ENCODE data around the gene DDIT3.

DNA sequence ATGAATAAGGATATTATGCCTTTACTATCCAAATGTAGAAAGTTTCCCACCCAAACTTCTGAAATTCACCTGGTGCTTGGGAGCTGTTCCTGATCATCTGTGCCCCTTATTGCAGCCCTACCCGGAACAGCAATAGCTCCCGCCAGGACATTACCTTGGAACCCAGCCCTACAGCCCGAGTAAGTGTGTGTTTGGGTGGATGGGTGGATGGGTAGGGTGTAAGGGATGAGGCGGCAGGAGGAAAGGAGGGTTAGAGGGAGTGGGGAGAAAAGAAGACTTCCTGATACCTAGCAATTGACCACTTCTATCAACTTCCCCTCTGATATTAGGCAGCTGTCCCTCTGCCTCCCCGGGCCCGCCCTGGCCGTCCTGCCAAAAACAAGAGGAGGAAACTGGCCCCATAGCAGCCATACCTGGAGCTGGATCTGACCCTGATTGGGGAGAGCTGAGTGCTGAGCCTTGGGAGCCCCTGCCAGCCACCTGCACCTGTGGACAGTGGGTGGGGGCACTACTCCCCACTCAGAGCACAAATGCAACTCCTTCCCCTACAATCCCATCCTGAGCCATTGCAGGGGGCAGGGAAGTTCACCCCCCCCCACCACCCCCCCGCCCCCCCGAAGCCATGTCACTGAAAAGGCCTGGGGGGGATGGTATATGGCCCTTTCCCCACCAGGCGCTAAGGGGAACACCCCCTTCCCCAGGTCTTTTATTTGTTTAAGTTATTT lies 8.7 kb upstream of the DDIT3 start:
- TF ChIP-seq CREM (CRISPR knock-in tag; IDR thresholded peaks at IDR 0.05) (no peak), MAX (CRISPR knock-in tag; IDR thresholded peaks at IDR 0.05) (no peak), CBFB (CRISPR knock-in tag; IDR thresholded peaks at IDR 0.05; ENCODE audit: low read depth) (no peak), ETV6 (CRISPR knock-in tag; IDR thresholded peaks at IDR 0.05) (no peak), CREB1 (CRISPR knock-in tag; IDR thresholded peaks at IDR 0.05) (no peak), TCF7 (CRISPR knock-in tag; IDR thresholded peaks at IDR 0.05; ENCODE audit: low read depth) (no peak), FOXJ3 (CRISPR knock-in tag; IDR thresholded peaks at IDR 0.05; ENCODE audit: borderline replicate concordance) (no peak), PRDM15 (CRISPR knock-in tag; IDR thresholded peaks at IDR 0.05) (no peak), ZNF423 (CRISPR knock-in tag; IDR thresholded peaks at IDR 0.05) (no peak), CDX4 (CRISPR knock-in tag; IDR thresholded peaks at IDR 0.05; ENCODE audit: borderline replicate concordance) (no peak)
- TF ChIP-seq, protein P1, sequence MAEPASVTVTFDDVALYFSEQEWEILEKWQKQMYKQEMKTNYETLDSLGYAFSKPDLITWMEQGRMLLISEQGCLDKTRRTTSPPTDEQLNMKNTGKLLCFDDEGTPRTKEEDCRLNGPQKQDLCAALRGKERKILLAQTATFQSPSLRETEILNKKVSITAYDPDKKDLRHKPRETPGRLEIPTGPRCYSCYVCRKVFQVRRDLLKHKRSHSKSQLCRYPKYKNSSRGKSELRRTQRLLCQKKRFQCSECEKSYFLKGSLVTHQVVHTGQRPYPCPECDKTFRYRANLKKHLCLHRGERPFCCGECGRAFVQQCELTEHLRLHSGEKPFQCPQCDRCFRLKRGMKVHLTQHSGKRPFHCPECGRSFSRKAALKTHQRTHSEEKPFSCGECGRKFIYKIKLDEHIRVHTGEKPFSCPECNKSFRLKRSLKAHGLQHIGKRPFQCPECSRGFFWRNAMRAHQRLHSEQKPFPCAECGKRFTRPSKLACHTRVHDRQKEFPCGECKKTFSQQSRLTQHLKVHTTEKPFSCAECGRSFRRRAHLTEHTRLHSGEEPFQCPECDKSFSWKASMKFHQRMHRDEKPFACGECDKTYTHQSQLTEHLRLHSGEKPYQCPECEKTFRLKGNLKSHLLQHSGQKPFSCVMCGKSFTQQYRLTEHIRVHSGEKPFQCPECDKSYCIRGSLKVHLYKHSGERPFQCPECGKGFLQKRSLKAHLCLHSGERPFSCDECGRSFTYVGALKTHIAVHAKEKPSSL (CRISPR knock-in tag; conservative IDR thresholded peaks at IDR 0.05) = no peak
- TF ChIP-seq, protein P2, sequence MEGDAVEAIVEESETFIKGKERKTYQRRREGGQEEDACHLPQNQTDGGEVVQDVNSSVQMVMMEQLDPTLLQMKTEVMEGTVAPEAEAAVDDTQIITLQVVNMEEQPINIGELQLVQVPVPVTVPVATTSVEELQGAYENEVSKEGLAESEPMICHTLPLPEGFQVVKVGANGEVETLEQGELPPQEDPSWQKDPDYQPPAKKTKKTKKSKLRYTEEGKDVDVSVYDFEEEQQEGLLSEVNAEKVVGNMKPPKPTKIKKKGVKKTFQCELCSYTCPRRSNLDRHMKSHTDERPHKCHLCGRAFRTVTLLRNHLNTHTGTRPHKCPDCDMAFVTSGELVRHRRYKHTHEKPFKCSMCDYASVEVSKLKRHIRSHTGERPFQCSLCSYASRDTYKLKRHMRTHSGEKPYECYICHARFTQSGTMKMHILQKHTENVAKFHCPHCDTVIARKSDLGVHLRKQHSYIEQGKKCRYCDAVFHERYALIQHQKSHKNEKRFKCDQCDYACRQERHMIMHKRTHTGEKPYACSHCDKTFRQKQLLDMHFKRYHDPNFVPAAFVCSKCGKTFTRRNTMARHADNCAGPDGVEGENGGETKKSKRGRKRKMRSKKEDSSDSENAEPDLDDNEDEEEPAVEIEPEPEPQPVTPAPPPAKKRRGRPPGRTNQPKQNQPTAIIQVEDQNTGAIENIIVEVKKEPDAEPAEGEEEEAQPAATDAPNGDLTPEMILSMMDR (IDR thresholded peaks at IDR 0.05) = no peak
- TF ChIP-seq, protein P3, sequence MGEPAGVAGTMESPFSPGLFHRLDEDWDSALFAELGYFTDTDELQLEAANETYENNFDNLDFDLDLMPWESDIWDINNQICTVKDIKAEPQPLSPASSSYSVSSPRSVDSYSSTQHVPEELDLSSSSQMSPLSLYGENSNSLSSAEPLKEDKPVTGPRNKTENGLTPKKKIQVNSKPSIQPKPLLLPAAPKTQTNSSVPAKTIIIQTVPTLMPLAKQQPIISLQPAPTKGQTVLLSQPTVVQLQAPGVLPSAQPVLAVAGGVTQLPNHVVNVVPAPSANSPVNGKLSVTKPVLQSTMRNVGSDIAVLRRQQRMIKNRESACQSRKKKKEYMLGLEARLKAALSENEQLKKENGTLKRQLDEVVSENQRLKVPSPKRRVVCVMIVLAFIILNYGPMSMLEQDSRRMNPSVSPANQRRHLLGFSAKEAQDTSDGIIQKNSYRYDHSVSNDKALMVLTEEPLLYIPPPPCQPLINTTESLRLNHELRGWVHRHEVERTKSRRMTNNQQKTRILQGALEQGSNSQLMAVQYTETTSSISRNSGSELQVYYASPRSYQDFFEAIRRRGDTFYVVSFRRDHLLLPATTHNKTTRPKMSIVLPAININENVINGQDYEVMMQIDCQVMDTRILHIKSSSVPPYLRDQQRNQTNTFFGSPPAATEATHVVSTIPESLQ (CRISPR knock-in tag; IDR thresholded peaks at IDR 0.05) = no peak
- TF ChIP-seq, protein P4, sequence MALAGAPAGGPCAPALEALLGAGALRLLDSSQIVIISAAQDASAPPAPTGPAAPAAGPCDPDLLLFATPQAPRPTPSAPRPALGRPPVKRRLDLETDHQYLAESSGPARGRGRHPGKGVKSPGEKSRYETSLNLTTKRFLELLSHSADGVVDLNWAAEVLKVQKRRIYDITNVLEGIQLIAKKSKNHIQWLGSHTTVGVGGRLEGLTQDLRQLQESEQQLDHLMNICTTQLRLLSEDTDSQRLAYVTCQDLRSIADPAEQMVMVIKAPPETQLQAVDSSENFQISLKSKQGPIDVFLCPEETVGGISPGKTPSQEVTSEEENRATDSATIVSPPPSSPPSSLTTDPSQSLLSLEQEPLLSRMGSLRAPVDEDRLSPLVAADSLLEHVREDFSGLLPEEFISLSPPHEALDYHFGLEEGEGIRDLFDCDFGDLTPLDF (CRISPR knock-in tag; IDR thresholded peaks at IDR 0.05) = no peak

All from WTC11 (cell line).